ENCODE results near the gene SRGAP1. TPM values are rescaled to one million over a fixed set of nuclear protein-coding genes. Genes with fewer than 3 reads are reported as not detected.

SRGAP1 gene
- total RNA-seq, 1 donor from 2014 or later: 7.4 TPM

GRCh38 chr12:64145226-64145625 lies 300.7 kb downstream of the SRGAP1 start:
- H3K36me3 ChIP-seq: peaks cover 0 to 7% of the 10 kb centered on the region in 2 donors
- no peaks in the 10 kb centered on the region for H3K9me3 ChIP-seq
- H3K4me1 ChIP-seq: no peaks in the 10 kb centered on the region
- no peaks in the 10 kb centered on the region for H3K27me3 ChIP-seq
- H3K27ac ChIP-seq: no peak overlapping the region
- no peak for TF ChIP-seq CTCF (IDR thresholded peaks at IDR 0.05)
- intact Hi-C loops (cut with DNase I): no loop called here
- DNase-seq (ENCODE audit: extremely low spot score in 2 of 2): no peak
- H3K4me3 ChIP-seq: no peak overlapping the region

- TF ChIP-seq POLR2AphosphoS5 (IDR thresholded peaks at IDR 0.05; ENCODE audit: insufficient read depth in 1 of 2, low read depth in 1 of 2) (no peak), CTCF (IDR thresholded peaks at IDR 0.05) (no peak), POLR2A (IDR thresholded peaks at IDR 0.05) (no peak)
- no peak for DNase-seq (ENCODE audit: extremely low spot score in 2 of 2)
- Histone ChIP-seq H3K27me3 (no peaks in the 10 kb centered on the region), H3K36me3 (peaks cover 0 to 7% of the 10 kb centered on the region in 2 donors), H3K9me3 (no peaks in the 10 kb centered on the region), H3K27ac (no peak overlapping the region), H3K4me3 (no peak overlapping the region), H3K4me1 (no peaks in the 10 kb centered on the region)
- intact Hi-C loops (cut with DNase I): no loop called here
Observed at GRCh38 chr12:64147011-64147631, 302.6 kb downstream of the SRGAP1 start.

- intact Hi-C loops (cut with DNase I): no loop called here
- no peak overlapping the region for H3K27ac ChIP-seq
- no peaks in the 10 kb centered on the region for H3K9me3 ChIP-seq
- TF ChIP-seq CTCF (IDR thresholded peaks at IDR 0.05) (no peak), POLR2AphosphoS5 (IDR thresholded peaks at IDR 0.05; ENCODE audit: insufficient read depth in 1 of 2, low read depth in 1 of 2) (no peak)
- H3K4me3 ChIP-seq: no peak overlapping the region
- no peak for DNase-seq (ENCODE audit: extremely low spot score in 2 of 2)
- H3K27me3 ChIP-seq: no peaks in the 10 kb centered on the region
- peaks cover 0 to 2% of the 10 kb centered on the region in 2 donors for H3K36me3 ChIP-seq
- H3K4me1 ChIP-seq: no peaks in the 10 kb centered on the region
Observed at GRCh38 chr12:64147875-64148274, 303.4 kb downstream of the SRGAP1 start.

- no peaks in the 10 kb centered on the region for H3K36me3 ChIP-seq
- no peak overlapping the region for H3K4me3 ChIP-seq
- H3K4me1 ChIP-seq: no peaks in the 10 kb centered on the region
- intact Hi-C loops (cut with DNase I): no loop called here
- no peaks in the 10 kb centered on the region for H3K27me3 ChIP-seq
- TF ChIP-seq POLR2AphosphoS5 (IDR thresholded peaks at IDR 0.05; ENCODE audit: insufficient read depth in 1 of 2, low read depth in 1 of 2): no peak
- TF ChIP-seq POLR2A (IDR thresholded peaks at IDR 0.05): no peak
- TF ChIP-seq CTCF (IDR thresholded peaks at IDR 0.05): no peak
- H3K9me3 ChIP-seq: no peaks in the 10 kb centered on the region
- no peak overlapping the region for H3K27ac ChIP-seq
- no peak for DNase-seq (ENCODE audit: extremely low spot score in 2 of 2)
Observed at GRCh38 chr12:64154677-64155076, 310.2 kb downstream of the SRGAP1 start.

GRCh38 chr12:64157110-64157509 lies 312.6 kb downstream of the SRGAP1 start:
- H3K4me1 ChIP-seq: no peaks in the 10 kb centered on the region
- no peaks in the 10 kb centered on the region for H3K36me3 ChIP-seq
- H3K4me3 ChIP-seq: no peak overlapping the region
- intact Hi-C loops (cut with DNase I): no loop called here
- no peaks in the 10 kb centered on the region for H3K27me3 ChIP-seq
- H3K9me3 ChIP-seq: no peaks in the 10 kb centered on the region
- no peak for TF ChIP-seq POLR2AphosphoS5 (IDR thresholded peaks at IDR 0.05; ENCODE audit: insufficient read depth in 1 of 2, low read depth in 1 of 2)
- TF ChIP-seq POLR2A (IDR thresholded peaks at IDR 0.05): no peak
- TF ChIP-seq CTCF (IDR thresholded peaks at IDR 0.05): no peak
- H3K27ac ChIP-seq: no peak overlapping the region
- DNase-seq (ENCODE audit: extremely low spot score in 2 of 2): no peak

Data from vagina (tissue), 2 donors.